IMR-90 (cell line): ENCODE measurements around the gene RPL15.

Experiments
- BHLHE40 ChIP-seq: fragments of 150-350 bp; IDR thresholded peaks from 2 replicates; pipeline ENCODE4 v1.6.1; 2016; ENCODE audit warnings: mild to moderate bottlenecking, low read depth, low read length
- MAFK ChIP-seq: IDR thresholded peaks from 2 replicates; pipeline ENCODE4 v1.6.1; 2012; ENCODE audit warnings: low read depth, low read length, improper control_type of control experiment
- MAZ ChIP-seq: IDR thresholded peaks from 2 replicates; pipeline ENCODE4 v1.6.1; 2012; ENCODE audit warnings: low read depth, mild to moderate bottlenecking, low read length, improper control_type of control experiment, moderate library complexity, borderline replicate concordance
- MXI1 ChIP-seq: IDR thresholded peaks from 2 replicates; pipeline ENCODE4 v1.6.1; 2012; ENCODE audit warnings: low read depth, mild to moderate bottlenecking, low read length, moderate library complexity, borderline replicate concordance
- NFE2L2 ChIP-seq: fragments of 150-350 bp; IDR thresholded peaks from 2 replicates; pipeline ENCODE4 v1.6.1; 2016; ENCODE audit warnings: low read depth, mild to moderate bottlenecking, low read length
- POLR2A ChIP-seq: IDR thresholded peaks from 2 replicates; pipeline ENCODE4 v1.6.1; 2012; ENCODE audit warnings: mild to moderate bottlenecking, low read depth, low read length
- RAD21 ChIP-seq: IDR thresholded peaks from 2 replicates; pipeline ENCODE4 v1.6.1; 2012; ENCODE audit warnings: low read length, improper control_type of control experiment
- RFX5 ChIP-seq: IDR thresholded peaks from 2 replicates; pipeline ENCODE4 v1.8.0; 2012; ENCODE audit warnings: low read depth, mild to moderate bottlenecking, low read length, moderate library complexity
- TF ChIP-seq, protein P1 (sequence below): fragments of 150-350 bp; IDR thresholded peaks from 2 replicates; pipeline ENCODE4 v1.6.1; 2016; ENCODE audit warnings: low read depth, mild to moderate bottlenecking, low read length, moderate library complexity, borderline replicate concordance
- TF ChIP-seq, protein P2 (sequence below): conservative IDR thresholded peaks from 2 replicates; pipeline ENCODE4 v1.5.1; 2012; ENCODE audit warnings: mild to moderate bottlenecking, low read depth, low read length, improper control_type of control experiment

DNA sequence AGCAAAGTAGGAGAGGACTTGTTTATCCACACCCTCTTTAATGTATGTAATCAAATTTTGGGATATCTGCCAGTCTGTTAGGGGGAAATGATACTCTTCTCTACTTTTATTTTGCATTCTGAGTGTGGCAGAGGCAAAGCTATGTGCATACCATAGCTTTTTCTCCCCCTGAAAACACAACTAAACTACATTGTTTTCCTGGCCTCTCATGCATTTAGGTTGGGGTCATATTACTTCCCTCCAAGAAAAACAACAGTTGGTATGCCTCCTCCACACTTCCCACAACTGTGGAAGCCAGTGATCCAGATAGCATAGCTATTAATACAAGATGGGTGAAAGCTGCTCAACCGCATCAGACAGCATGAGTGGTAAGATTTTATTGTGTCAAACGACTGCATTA is 6.9 kb downstream of the RPL15 start:
- TF ChIP-seq, protein P1, sequence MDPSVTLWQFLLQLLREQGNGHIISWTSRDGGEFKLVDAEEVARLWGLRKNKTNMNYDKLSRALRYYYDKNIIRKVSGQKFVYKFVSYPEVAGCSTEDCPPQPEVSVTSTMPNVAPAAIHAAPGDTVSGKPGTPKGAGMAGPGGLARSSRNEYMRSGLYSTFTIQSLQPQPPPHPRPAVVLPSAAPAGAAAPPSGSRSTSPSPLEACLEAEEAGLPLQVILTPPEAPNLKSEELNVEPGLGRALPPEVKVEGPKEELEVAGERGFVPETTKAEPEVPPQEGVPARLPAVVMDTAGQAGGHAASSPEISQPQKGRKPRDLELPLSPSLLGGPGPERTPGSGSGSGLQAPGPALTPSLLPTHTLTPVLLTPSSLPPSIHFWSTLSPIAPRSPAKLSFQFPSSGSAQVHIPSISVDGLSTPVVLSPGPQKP = no peak
- peak; percentile 28; the same call in 1 of the 2 replicates for TF ChIP-seq BHLHE40
- TF ChIP-seq, protein P2, sequence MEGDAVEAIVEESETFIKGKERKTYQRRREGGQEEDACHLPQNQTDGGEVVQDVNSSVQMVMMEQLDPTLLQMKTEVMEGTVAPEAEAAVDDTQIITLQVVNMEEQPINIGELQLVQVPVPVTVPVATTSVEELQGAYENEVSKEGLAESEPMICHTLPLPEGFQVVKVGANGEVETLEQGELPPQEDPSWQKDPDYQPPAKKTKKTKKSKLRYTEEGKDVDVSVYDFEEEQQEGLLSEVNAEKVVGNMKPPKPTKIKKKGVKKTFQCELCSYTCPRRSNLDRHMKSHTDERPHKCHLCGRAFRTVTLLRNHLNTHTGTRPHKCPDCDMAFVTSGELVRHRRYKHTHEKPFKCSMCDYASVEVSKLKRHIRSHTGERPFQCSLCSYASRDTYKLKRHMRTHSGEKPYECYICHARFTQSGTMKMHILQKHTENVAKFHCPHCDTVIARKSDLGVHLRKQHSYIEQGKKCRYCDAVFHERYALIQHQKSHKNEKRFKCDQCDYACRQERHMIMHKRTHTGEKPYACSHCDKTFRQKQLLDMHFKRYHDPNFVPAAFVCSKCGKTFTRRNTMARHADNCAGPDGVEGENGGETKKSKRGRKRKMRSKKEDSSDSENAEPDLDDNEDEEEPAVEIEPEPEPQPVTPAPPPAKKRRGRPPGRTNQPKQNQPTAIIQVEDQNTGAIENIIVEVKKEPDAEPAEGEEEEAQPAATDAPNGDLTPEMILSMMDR = no peak
- TF ChIP-seq POLR2A = no peak
- no peak for TF ChIP-seq MAZ
- TF ChIP-seq MXI1 = no peak
- TF ChIP-seq RAD21 = no peak
- no peak for TF ChIP-seq MAFK
- no peak for TF ChIP-seq NFE2L2
- no peak for TF ChIP-seq RFX5
